SU-DHL-6 (cell line): ENCODE measurements around the gene RC3H2.

Experiments used
- H2AFZ ChIP-seq: fragments of 200-600 bp; sonication (generic); 2 replicates; pipeline ENCODE4 v1.6.1; 2014; ENCODE audit warnings: low read depth, mild to moderate bottlenecking, moderate library complexity, mixed read lengths, antibody characterized with exemption, low read length; ENCODE audit not compliant: severe bottlenecking
- H3F3A ChIP-seq: fragments of 200-600 bp; shearing (Covaris generic); 2 replicates; pipeline ENCODE4 v1.6.0; 2016; ENCODE audit warnings: antibody characterized with exemption, mild to moderate bottlenecking; ENCODE audit not compliant: insufficient read depth
- H3K27ac ChIP-seq: fragments of 200-600 bp; sonication (generic); 2 replicates; pipeline ENCODE4 v1.5.1; 2016; ENCODE audit warnings: low read depth, mild to moderate bottlenecking, low read length, moderate library complexity, mixed read lengths
- H3K27me3 ChIP-seq: fragments of 200-600 bp; sonication (generic), shearing (Covaris generic); 2 replicates; pipeline ENCODE4 v1.6.0; 2014; ENCODE audit warnings: mild to moderate bottlenecking, low read length
- H3K36me3 ChIP-seq: fragments of 200-600 bp; sonication (generic); 2 replicates; pipeline ENCODE4 v1.6.1; 2014; ENCODE audit warnings: mild to moderate bottlenecking, low read length, mixed read lengths
- H3K4me2 ChIP-seq: fragments of 300-600, 200-600 bp; shearing (Covaris generic), sonication (generic); 2 replicates; pipeline ENCODE4 v1.6.0; 2014; ENCODE audit warnings: low read length, low read depth, mild to moderate bottlenecking; ENCODE audit not compliant: poor library complexity, severe bottlenecking
- H3K4me3 ChIP-seq: fragments of 200-600 bp; sonication (generic); 2 replicates; pipeline ENCODE4 v1.5.1; 2014; ENCODE audit warnings: antibody characterized with exemption, low read length, mild to moderate bottlenecking, mixed read lengths; ENCODE audit not compliant: insufficient read depth, poor library complexity, severe bottlenecking
- H3K79me2 ChIP-seq: fragments of 200-600 bp; sonication (generic); 2 replicates; pipeline ENCODE4 v1.6.1; 2014; ENCODE audit warnings: mild to moderate bottlenecking, low read length, moderate library complexity; ENCODE audit not compliant: insufficient read depth
- H3K9ac ChIP-seq: fragments of 200-600 bp; sonication (generic); 2 replicates; pipeline ENCODE4 v1.7.0; 2014; ENCODE audit warnings: mild to moderate bottlenecking, low read length
- H3K9me2 ChIP-seq: fragments of 200-600 bp; sonication (generic); replicated peaks from 2 replicates; pipeline ENCODE4 v1.6.1; 2014; ENCODE audit warnings: low read length; ENCODE audit not compliant: insufficient read depth
- H3K9me3 ChIP-seq: fragments of 200-600 bp; sonication (generic); 2 replicates; pipeline ENCODE4 v1.6.1; 2014; ENCODE audit warnings: low read length, mixed read lengths; ENCODE audit not compliant: insufficient read depth
- H4K20me1 ChIP-seq: fragments of 200-600 bp; sonication (generic); 2 replicates; pipeline ENCODE4 v1.6.1; 2014; ENCODE audit warnings: low read depth, mild to moderate bottlenecking, antibody characterized with exemption, low read length, moderate library complexity, mixed read lengths
- CTCF ChIP-seq: fragments of 200-600 bp; sonication (generic); IDR thresholded peaks from one replicate; pipeline ENCODE4 v1.5.1; 2017; ENCODE audit warnings: antibody characterized with exemption, mild to moderate bottlenecking, low read length, moderate library complexity; ENCODE audit not compliant: insufficient read depth, poor library complexity, severe bottlenecking
- EZH2phosphoT487 ChIP-seq: fragments of 200-600 bp; sonication (generic), shearing (Covaris generic); conservative IDR thresholded peaks from 2 replicates; pipeline ENCODE4 v1.6.1; 2018; ENCODE audit warnings: mild to moderate bottlenecking, antibody characterized with exemption, low read length, moderate library complexity, mixed read lengths

Gene RC3H2

GRCh38 chr9:122866079-122866478, 39.1 kb downstream of the RC3H2 start:
- Histone ChIP-seq H3K27ac (no peak overlapping the region), H3K9me3 (no peaks in the 10 kb centered on the region), H3F3A (no peaks in the 10 kb centered on the region), H3K9ac (no peak overlapping the region), H3K27me3 (no peaks in the 10 kb centered on the region), H4K20me1 (no peaks in the 10 kb centered on the region), H2AFZ (no peak overlapping the region), H3K79me2 (no peaks in the 10 kb centered on the region), H3K36me3 (peaks cover 20% of the 10 kb centered on the region; the same call in 1 of the 2 replicates), H3K4me2 (no peak overlapping the region), H3K4me3 (no peak overlapping the region), H3K9me2 (no peaks in the 10 kb centered on the region)
- no peak for TF ChIP-seq CTCF
- no peak for TF ChIP-seq EZH2phosphoT487

GRCh38 chr9:122865300-122865699, 39.9 kb downstream of the RC3H2 start:
- Histone ChIP-seq H3K9me3 (no peaks in the 10 kb centered on the region), H3K79me2 (no peaks in the 10 kb centered on the region), H3K36me3 (peaks cover 20% of the 10 kb centered on the region; the same call in 1 of the 2 replicates), H4K20me1 (no peaks in the 10 kb centered on the region), H3K9me2 (no peaks in the 10 kb centered on the region), H3F3A (no peaks in the 10 kb centered on the region), H3K27ac (no peak overlapping the region), H2AFZ (no peak overlapping the region), H3K27me3 (no peaks in the 10 kb centered on the region), H3K4me2 (no peak overlapping the region), H3K4me3 (no peak overlapping the region), H3K9ac (no peak overlapping the region)
- no peak for TF ChIP-seq CTCF
- TF ChIP-seq EZH2phosphoT487: no peak

GRCh38 chr9:122863407-122863806, 41.8 kb downstream of the RC3H2 start:
- Histone ChIP-seq H3K4me2 (no peak overlapping the region), H3K9me2 (no peaks in the 10 kb centered on the region), H3K9me3 (no peaks in the 10 kb centered on the region), H3F3A (no peaks in the 10 kb centered on the region), H3K36me3 (peaks cover 24% of the 10 kb centered on the region; the same call in 1 of the 2 replicates), H3K4me3 (no peak overlapping the region), H3K27me3 (no peaks in the 10 kb centered on the region), H3K79me2 (no peaks in the 10 kb centered on the region), H3K9ac (no peak overlapping the region), H2AFZ (no peak overlapping the region), H4K20me1 (no peaks in the 10 kb centered on the region), H3K27ac (no peak overlapping the region)
- TF ChIP-seq EZH2phosphoT487 (no peak), CTCF (no peak)
